ENCODE results near the gene SH2D6.

Gene SH2D6

GRCh38 chr2:85394976-85395375 is 23.5 kb upstream of the SH2D6 start:
- no peak overlapping the region for H4K8ac ChIP-seq (ENCODE audit: low read length)
- no peak overlapping the region for H2AFZ ChIP-seq (ENCODE audit: low read depth, low read length)
- no peak overlapping the region for H2BK15ac ChIP-seq (ENCODE audit: low read depth, poor library complexity, severe bottlenecking)
- no peak overlapping the region for H3K4me3 ChIP-seq (ENCODE audit: insufficient read depth in 1 of 2, low read depth in 1 of 2, low read length in 2 of 2)
- no peak overlapping the region for H3K27ac ChIP-seq (ENCODE audit: low read length, poor library complexity, severe bottlenecking)
- no peak overlapping the region for H2BK5ac ChIP-seq (ENCODE audit: low read depth, low read length, poor library complexity, severe bottlenecking)
- no peak overlapping the region for H2AK5ac ChIP-seq (ENCODE audit: low read length, severe bottlenecking)
- no peaks in the 10 kb centered on the region for H3K27me3 ChIP-seq (ENCODE audit: control insufficient read depth in 1 of 2, insufficient read depth in 1 of 2, low read length in 2 of 2)
- no peaks in the 10 kb centered on the region for H3K9me3 ChIP-seq (ENCODE audit: control insufficient read depth, low read length)
- no peak overlapping the region for H3K4me2 ChIP-seq (ENCODE audit: low read length, poor library complexity, severe bottlenecking)
- 91% methylated on average over 6 of the region's 6 CpGs for WGBS
- H3K9ac ChIP-seq (ENCODE audit: low read length): peak overlapping the region; percentile 23
- peaks cover 69 to 83% of the 10 kb centered on the region in 2 experiments for H3K36me3 ChIP-seq (ENCODE audit: control insufficient read depth in 1 of 2, insufficient read depth in 2 of 2, low read depth in 1 of 2, low read length in 2 of 2)
- H3K79me1 ChIP-seq (replicated peaks; ENCODE audit: low read length, poor library complexity, severe bottlenecking): peaks cover 11% of the 10 kb centered on the region
- no peak overlapping the region for H3K18ac ChIP-seq (ENCODE audit: low read depth in 1 of 2, low read length in 2 of 2)
- H2BK120ac ChIP-seq (ENCODE audit: low read depth, low read length): no peak overlapping the region
- no peak overlapping the region for H4K91ac ChIP-seq (ENCODE audit: low read length)
- H3K14ac ChIP-seq (ENCODE audit: low read length in 2 of 2): no peak overlapping the region
- DNase-seq: no peak
- H3K23ac ChIP-seq (ENCODE audit: low read length in 2 of 2): no peak overlapping the region
- H2BK12ac ChIP-seq (ENCODE audit: low read length in 2 of 2): no peak overlapping the region
- no peak overlapping the region for H3K4ac ChIP-seq (ENCODE audit: low read depth in 1 of 2, low read length in 2 of 2)
- H3K4me1 ChIP-seq (ENCODE audit: control insufficient read depth, insufficient read depth, low read depth, low read length): peaks cover 13% of the 10 kb centered on the region

GRCh38 chr2:85395912-85396475 is 22.5 kb upstream of the SH2D6 start:
- 97% methylated on average over 11 of the region's 14 CpGs for WGBS
- no peak overlapping the region for H3K9ac ChIP-seq (ENCODE audit: low read length)
- no peak overlapping the region for H3K27ac ChIP-seq (ENCODE audit: low read length, poor library complexity, severe bottlenecking)

DNA sequence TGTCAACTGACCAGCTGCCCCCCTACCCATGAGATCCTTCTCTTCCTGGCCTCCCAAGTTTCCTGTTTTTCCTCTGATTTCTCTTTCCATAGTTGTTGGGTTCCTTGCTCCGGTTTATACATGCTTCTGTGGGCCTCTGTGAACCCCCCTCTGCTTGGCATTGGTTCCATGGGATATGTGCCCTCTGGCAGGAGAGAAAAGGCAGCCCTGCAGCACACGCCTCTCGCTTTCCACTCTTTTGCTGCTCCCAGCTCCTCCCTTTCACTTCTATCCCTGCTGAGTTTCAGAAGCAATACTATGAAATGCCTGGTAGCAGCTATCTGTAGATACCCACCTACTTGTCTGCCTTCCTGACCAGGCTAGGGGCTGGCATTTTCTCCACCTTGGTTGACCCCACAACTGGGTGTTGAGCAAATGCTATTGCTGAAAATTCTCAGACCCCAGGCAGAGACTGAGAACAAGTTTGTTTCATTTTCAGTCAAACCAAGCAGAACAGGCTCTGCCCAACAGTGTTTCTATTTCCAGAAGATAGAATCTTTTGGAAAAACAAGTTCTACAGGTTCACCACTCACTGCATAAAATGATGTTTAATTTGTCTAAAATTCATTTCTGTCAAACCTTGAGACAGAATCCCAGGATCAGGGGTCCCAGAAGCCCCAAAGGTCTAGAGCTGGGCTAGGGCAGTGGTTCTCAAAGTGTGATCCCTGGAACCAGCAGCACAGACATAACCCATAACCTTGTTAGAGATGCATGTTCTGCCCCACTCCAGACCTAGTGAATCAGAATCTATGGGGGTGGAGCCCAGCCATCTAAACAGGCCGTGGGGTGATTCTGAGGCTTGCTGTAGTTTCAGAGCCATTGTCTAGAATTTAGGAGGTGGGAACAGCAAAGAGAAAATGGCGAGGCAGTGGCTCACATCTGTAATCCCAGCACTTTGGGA is 21.7 kb upstream of the SH2D6 start:
- no peak overlapping the region for H3K9ac ChIP-seq (ENCODE audit: low read length)
- H2BK120ac ChIP-seq (ENCODE audit: low read depth, low read length): no peak overlapping the region
- H3K27ac ChIP-seq (ENCODE audit: low read length, poor library complexity, severe bottlenecking): no peak overlapping the region
- H2AFZ ChIP-seq (ENCODE audit: low read depth, low read length): no peak overlapping the region
- peaks cover 69 to 83% of the 10 kb centered on the region in 2 experiments for H3K36me3 ChIP-seq (ENCODE audit: control insufficient read depth in 1 of 2, insufficient read depth in 2 of 2, low read depth in 1 of 2, low read length in 2 of 2)
- no peak overlapping the region for H2BK12ac ChIP-seq (ENCODE audit: low read length in 2 of 2)
- no peak for DNase-seq
- H3K79me1 ChIP-seq (replicated peaks; ENCODE audit: low read length, poor library complexity, severe bottlenecking): peaks cover 19% of the 10 kb centered on the region
- H3K23ac ChIP-seq (ENCODE audit: low read length in 2 of 2): no peak overlapping the region
- H3K18ac ChIP-seq (ENCODE audit: low read depth in 1 of 2, low read length in 2 of 2): no peak overlapping the region
- no peak overlapping the region for H2AK5ac ChIP-seq (ENCODE audit: low read length, severe bottlenecking)
- no peak overlapping the region for H4K91ac ChIP-seq (ENCODE audit: low read length)
- H3K9me3 ChIP-seq (ENCODE audit: control insufficient read depth, low read length): no peaks in the 10 kb centered on the region
- H3K4me2 ChIP-seq (ENCODE audit: low read length, poor library complexity, severe bottlenecking): no peak overlapping the region
- no peaks in the 10 kb centered on the region for H3K27me3 ChIP-seq (ENCODE audit: control insufficient read depth in 1 of 2, insufficient read depth in 1 of 2, low read length in 2 of 2)
- H3K4ac ChIP-seq (ENCODE audit: low read depth in 1 of 2, low read length in 2 of 2): no peak overlapping the region
- no peak overlapping the region for H4K8ac ChIP-seq (ENCODE audit: low read length)
- no peak overlapping the region for H3K14ac ChIP-seq (ENCODE audit: low read length in 2 of 2)
- no peak overlapping the region for H3K4me3 ChIP-seq (ENCODE audit: insufficient read depth in 1 of 2, low read depth in 1 of 2, low read length in 2 of 2)
- WGBS: 92% methylated on average over 5 of the region's 5 CpGs
- no peak overlapping the region for H2BK15ac ChIP-seq (ENCODE audit: low read depth, poor library complexity, severe bottlenecking)
- no peak overlapping the region for H2BK5ac ChIP-seq (ENCODE audit: low read depth, low read length, poor library complexity, severe bottlenecking)
- H3K4me1 ChIP-seq (ENCODE audit: control insufficient read depth, insufficient read depth, low read depth, low read length): peaks cover 13% of the 10 kb centered on the region

More at GRCh38 chr2:85395912-85396475, 22.5 kb upstream of the SH2D6 start:
- Histone ChIP-seq H2BK5ac (ENCODE audit: low read depth, low read length, poor library complexity, severe bottlenecking) (no peak overlapping the region), H3K18ac (ENCODE audit: low read depth in 1 of 2, low read length in 2 of 2) (no peak overlapping the region), H2BK15ac (ENCODE audit: low read depth, poor library complexity, severe bottlenecking) (no peak overlapping the region), H3K4me2 (ENCODE audit: low read length, poor library complexity, severe bottlenecking) (no peak overlapping the region), H3K23ac (ENCODE audit: low read length in 2 of 2) (no peak overlapping the region), H2BK120ac (ENCODE audit: low read depth, low read length) (no peak overlapping the region), H3K14ac (ENCODE audit: low read length in 2 of 2) (no peak overlapping the region), H2AFZ (ENCODE audit: low read depth, low read length) (no peak overlapping the region), H4K91ac (ENCODE audit: low read length) (no peak overlapping the region), H3K4ac (ENCODE audit: low read depth in 1 of 2, low read length in 2 of 2) (no peak overlapping the region), H3K36me3 (ENCODE audit: control insufficient read depth in 1 of 2, insufficient read depth in 2 of 2, low read depth in 1 of 2, low read length in 2 of 2) (peaks cover 69 to 83% of the 10 kb centered on the region in 2 experiments), H3K4me1 (ENCODE audit: control insufficient read depth, insufficient read depth, low read depth, low read length) (peaks cover 13% of the 10 kb centered on the region), H4K8ac (ENCODE audit: low read length) (no peak overlapping the region), H2BK12ac (ENCODE audit: low read length in 2 of 2) (no peak overlapping the region), H3K9me3 (ENCODE audit: control insufficient read depth, low read length) (no peaks in the 10 kb centered on the region), H3K4me3 (ENCODE audit: insufficient read depth in 1 of 2, low read depth in 1 of 2, low read length in 2 of 2) (no peak overlapping the region), H3K27me3 (ENCODE audit: control insufficient read depth in 1 of 2, insufficient read depth in 1 of 2, low read length in 2 of 2) (no peaks in the 10 kb centered on the region), H2AK5ac (ENCODE audit: low read length, severe bottlenecking) (no peak overlapping the region), H3K79me1 (replicated peaks; ENCODE audit: low read length, poor library complexity, severe bottlenecking) (peaks cover 12% of the 10 kb centered on the region)
- DNase-seq: no peak

DNA sequence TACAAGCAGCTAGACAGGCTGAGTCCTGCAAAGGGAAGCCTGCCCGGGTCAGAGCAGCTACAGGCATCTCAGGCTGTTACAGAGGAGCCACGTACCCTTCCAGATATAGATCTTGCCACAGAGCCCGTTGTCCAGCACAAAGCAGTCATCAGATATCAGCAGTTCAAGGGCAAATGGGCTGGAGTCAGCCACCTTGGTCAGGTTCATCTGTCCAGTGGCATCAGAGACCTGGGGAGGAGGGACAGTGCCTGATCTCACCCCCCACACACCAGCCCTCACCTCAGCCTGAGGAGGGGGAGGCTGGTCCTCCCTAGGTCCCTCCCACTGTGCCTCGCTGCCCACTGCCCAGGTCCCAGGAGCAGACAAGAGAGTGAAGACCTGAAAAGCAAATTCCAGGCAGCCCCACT is 20.6 kb upstream of the SH2D6 start:
- H3K36me3 ChIP-seq (ENCODE audit: control insufficient read depth in 1 of 2, insufficient read depth in 2 of 2, low read depth in 1 of 2, low read length in 2 of 2): peaks cover 68 to 80% of the 10 kb centered on the region in 2 experiments
- WGBS: 89% methylated on average over 4 of the region's 4 CpGs
- H3K4me3 ChIP-seq (ENCODE audit: insufficient read depth in 1 of 2, low read depth in 1 of 2, low read length in 2 of 2): no peak overlapping the region
- H2BK12ac ChIP-seq (ENCODE audit: low read length in 2 of 2): no peak overlapping the region
- no peaks in the 10 kb centered on the region for H3K27me3 ChIP-seq (ENCODE audit: control insufficient read depth in 1 of 2, insufficient read depth in 1 of 2, low read length in 2 of 2)
- H2BK5ac ChIP-seq (ENCODE audit: low read depth, low read length, poor library complexity, severe bottlenecking): no peak overlapping the region
- H2AFZ ChIP-seq (ENCODE audit: low read depth, low read length): no peak overlapping the region
- H3K9ac ChIP-seq (ENCODE audit: low read length): no peak overlapping the region
- no peak overlapping the region for H2BK15ac ChIP-seq (ENCODE audit: low read depth, poor library complexity, severe bottlenecking)
- no peak overlapping the region for H3K14ac ChIP-seq (ENCODE audit: low read length in 2 of 2)
- no peak overlapping the region for H3K27ac ChIP-seq (ENCODE audit: low read length, poor library complexity, severe bottlenecking)
- H3K18ac ChIP-seq (ENCODE audit: low read depth in 1 of 2, low read length in 2 of 2): no peak overlapping the region
- peak overlapping the region; percentile 32 for H4K91ac ChIP-seq (ENCODE audit: low read length)
- no peak overlapping the region for H4K8ac ChIP-seq (ENCODE audit: low read length)
- no peak overlapping the region for H3K4me2 ChIP-seq (ENCODE audit: low read length, poor library complexity, severe bottlenecking)
- no peak for DNase-seq
- no peak overlapping the region for H3K4ac ChIP-seq (ENCODE audit: low read depth in 1 of 2, low read length in 2 of 2)
- peaks cover 20% of the 10 kb centered on the region for H3K79me1 ChIP-seq (replicated peaks; ENCODE audit: low read length, poor library complexity, severe bottlenecking)
- peaks cover 9% of the 10 kb centered on the region for H3K4me1 ChIP-seq (ENCODE audit: control insufficient read depth, insufficient read depth, low read depth, low read length)
- H3K9me3 ChIP-seq (ENCODE audit: control insufficient read depth, low read length): no peaks in the 10 kb centered on the region
- no peak overlapping the region for H2BK120ac ChIP-seq (ENCODE audit: low read depth, low read length)
- no peak overlapping the region for H3K23ac ChIP-seq (ENCODE audit: low read length in 2 of 2)
- no peak overlapping the region for H2AK5ac ChIP-seq (ENCODE audit: low read length, severe bottlenecking)

Data from mesenchymal stem cell (in vitro differentiated cells and primary cell).